HG02610 (cell line): ENCODE data around the gene ZBP1.

Experiments
- ATAC-seq: cut with Tn5 transposase; IDR thresholded peaks from one replicate; pipeline ENCODE4 v1.9.1; 2021; ENCODE audit warnings: mild to moderate bottlenecking, moderate library complexity; ENCODE audit not compliant: unreplicated experiment

Gene ZBP1

DNA sequence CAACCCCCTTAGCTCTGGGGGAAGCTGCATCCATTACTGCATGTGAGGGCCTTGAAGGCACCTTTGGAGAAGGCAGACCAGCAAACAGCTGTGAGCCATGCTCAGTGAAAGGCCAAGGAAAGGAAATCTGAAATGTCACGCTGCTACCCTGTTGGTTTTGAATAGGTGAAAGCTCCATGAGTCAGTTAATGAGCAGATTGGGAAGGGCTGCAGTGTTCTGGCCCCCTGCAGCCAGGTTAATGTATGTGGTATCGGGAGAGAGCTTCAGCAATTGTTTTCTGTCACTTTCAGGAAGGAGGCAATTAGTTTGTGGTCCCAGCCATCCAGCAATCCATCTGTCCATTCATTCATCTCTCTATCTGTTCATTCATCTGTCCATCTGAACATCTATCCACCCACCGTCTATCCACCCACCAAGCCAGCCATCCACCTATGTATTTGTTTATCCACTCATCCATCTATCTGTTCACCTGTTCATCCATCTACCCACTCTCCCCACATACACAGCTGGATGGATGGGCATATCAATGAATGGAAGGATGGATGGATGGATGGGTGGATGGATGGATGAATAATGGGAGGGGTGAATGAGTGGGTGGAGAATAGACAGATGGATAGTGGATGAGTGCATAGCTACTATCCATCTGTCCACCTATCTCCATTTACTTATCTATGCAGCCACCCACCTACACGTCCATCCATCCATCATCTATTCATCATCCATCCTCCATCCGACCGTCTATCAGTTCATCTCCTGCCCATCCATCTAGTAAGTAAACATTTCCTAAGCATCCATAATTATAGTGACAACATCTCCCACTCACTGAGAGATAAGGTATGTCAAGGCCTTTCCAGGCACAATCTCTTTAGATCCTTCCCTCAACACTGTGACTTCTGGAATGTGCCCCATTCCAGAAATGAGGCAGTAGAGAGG, 43.3 kb downstream of the ZBP1 start:
- no peak for ATAC-seq

DNA sequence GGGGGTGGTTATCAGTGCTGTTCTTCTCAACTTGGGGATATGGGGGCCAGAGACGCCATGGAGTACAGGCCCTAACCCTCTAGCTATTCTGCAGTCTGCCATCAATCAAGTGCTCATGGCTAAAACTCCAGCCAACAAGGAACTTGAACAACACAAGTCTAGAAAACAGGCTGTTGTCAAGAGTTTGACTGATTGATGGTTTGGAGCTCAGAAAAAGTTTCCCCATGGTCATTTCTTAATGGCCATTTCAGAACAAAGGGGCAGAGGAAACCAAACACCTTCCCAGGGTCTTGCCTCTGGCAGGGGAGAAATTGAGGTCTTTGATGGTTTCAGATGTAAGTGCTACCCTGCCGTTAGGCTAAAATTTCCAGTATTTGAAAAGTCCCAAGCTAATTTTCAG, 44.2 kb downstream of the ZBP1 start:
- no peak for ATAC-seq

DNA sequence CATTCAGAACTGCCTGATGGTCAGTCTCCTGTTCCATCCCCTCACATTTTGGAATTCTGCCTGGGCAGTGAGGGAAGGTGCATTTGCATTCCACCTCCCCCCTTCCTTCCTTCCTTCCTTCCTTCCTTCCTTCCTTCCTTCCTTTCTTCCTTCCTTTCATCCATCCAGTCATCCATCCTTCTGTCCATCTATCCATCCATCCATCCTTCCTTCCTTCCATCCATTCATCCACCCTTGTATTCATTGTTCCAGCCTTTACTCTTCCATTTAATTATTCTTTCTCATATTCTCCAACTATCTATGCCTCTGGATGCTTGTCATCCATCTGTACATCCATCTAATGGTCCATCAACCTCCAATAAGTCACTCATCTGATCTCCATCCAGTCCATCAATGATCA, 45.3 kb downstream of the ZBP1 start:
- no peak for ATAC-seq

- ATAC-seq, result no peak
These were observed 46.3 kb downstream of the ZBP1 start for GRCh38 chr20:57573894-57574293.

- ATAC-seq, result no peak
These were observed 47.0 kb downstream of the ZBP1 start for GRCh38 chr20:57573242-57573641.

DNA sequence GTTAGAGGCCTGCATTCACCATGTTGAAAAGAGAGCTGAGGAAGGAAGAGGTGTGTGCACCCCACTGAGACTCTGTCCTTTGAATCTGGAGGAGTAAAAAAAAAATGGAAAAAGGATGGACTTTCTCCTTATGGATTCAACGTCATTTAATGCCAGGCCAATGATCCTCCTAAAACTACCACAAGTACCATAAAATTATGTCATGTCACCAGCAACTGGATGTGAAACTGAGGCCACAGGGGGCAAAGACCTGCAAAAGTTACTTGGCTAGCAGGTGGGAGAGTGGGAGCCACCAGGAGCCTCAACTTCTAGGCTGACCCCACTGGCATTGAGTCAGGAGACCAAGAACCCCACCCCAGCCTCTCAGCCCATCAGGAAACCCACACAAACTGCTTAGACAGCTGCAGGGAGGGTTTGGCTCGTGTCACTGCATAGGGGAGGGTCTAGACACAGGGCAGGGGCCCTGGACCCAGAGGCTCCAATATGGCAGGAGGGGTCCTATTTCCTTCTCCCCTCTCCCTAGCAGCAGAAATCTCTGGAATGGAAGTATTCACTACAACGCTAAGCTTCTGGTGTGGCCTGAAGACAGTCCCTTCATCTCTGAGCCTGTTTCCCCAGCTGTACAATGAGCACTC, 48.3 kb downstream of the ZBP1 start:
- ATAC-seq, result no peak

DNA sequence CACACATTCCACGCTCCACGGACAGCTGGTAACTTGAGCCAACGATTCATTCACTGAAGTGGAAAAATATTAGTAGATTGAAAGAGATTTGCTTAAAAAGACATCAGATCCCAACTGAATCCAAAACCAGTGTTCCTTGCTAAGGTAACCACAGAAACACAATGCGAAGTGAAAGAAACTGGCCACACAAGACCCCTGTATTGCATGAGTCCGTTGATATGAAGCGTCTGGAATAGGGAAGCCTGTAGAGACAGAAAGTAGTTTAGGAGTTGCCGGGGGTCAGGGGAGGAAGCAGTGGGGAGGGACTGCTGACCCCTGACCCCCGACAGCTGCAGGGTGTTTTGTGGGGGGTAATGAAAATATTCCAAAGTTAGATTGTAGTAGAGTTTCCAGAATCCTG, 49.3 kb downstream of the ZBP1 start:
- no peak for ATAC-seq

GRCh38 chr20:57570145-57570850, 49.9 kb downstream of the ZBP1 start:
- ATAC-seq, result no peak

DNA sequence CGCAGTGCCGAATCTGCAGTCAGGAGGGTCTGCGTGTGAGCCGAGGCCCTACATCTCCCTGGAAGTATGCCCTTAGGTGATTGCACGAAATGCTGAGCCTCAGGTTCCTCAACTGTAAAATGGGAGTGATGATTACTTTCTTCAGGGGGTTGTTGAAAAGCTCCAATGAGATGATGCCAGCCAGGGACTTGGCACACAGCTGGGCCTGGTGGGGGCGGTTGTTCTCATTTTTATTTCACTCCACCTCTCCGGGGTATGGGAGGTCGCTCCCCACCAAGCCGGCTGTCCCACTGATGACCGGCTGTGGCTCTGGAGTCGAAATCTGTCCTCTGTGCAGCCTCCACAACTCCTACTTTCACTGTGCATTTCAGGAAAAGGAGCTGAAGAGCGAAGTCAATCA, 51.3 kb downstream of the ZBP1 start:
- no peak for ATAC-seq

DNA sequence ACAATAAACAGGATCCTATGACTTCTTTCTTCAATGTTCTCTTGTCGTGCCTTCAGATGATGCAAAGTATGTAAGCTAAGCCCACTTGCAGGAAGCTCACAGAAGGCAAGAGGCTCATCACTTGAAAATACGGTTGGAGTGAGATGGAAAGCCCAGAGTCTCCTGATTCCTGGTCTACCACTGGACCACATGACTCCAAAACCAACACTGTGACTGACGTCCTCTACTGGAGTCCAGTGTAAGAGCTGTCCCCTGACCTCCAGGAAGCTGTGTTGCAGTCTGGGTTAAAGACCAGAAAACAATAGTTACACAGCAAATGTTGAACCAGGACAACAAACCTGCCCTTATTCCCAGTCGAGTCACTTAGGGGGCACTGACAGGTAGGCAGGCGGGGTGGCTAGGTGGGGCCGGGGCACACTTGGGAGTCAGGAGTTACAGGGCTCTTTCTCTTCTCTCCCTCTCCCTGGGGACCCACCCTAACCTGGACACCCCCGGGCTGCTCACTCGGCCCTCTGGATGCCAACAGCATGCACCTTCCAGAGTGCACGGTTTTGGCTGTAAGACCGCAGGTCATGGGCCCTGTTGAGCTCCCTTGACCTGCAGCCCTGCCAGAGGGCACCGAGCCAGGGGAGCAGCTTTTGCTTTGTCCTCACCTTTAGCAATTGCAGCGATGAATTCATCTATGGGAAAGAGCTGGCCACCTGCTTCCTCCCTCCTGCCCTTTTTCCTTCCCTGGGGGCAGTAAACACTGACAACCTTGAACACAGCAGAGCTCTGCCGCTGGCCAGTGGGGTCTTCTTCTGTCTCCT, 51.9 kb downstream of the ZBP1 start:
- no peak for ATAC-seq

DNA sequence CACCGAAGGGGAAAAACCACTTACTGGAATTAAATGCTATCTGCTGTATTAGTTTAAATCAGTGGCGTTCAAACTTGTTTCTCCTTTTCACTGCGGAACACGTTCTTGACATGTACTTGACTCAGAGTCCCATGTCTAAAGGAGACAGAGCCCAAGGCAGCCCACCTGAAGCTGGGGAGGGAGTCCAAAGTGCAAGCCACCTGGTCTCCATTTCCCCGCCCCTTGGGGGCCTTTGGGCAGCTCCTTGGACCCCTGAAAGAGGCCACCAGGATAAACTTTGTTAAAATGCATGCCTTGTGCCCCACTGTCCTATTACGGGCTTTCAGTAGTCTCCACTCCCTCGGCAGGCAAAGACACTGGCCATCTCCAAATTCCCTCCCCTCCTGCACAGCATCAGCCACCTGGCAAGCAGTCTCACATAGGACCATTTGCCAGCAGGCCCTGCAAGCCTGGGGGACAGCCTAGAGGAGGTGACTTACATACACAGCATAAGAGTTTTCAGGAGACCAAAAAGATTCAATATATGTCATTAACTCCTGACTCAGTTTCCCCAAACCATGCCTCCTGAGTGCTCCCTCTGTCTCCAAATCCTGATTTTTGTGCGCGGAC, 52.7 kb downstream of the ZBP1 start:
- no peak for ATAC-seq

DNA sequence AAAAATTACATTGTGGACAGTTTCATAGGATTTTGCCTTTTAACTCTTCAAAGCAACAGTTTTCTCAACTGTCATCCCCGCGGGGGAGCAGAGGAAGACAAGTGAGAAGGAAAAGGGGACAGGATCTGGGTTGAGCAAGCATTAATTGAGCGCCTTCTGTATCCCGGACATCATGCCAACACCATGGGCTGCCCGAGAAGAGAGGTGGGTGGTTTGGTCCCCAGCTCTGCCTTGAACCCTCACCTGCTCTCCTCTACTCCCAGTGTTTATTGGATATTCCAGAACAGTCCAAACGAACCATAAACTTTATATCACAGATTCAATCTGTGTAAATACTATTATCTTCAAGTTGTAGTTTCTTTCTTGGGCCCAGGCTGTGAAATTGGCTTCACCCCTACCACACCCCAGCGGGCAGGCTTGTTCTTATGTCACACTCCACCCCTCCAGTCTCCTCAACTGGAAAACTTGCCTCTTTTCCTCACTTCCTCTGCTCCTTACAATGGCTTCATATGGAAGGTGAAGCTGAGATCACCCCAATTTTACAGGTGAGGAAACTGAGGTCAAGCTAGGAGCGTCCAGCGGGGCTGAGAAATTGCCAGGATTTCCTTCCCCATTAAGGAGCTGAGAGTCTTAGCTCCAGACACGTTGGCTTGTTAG, 53.3 kb downstream of the ZBP1 start:
- ATAC-seq, result no peak

GRCh38 chr20:57566399-57566798, 53.8 kb downstream of the ZBP1 start:
- no peak for ATAC-seq

DNA sequence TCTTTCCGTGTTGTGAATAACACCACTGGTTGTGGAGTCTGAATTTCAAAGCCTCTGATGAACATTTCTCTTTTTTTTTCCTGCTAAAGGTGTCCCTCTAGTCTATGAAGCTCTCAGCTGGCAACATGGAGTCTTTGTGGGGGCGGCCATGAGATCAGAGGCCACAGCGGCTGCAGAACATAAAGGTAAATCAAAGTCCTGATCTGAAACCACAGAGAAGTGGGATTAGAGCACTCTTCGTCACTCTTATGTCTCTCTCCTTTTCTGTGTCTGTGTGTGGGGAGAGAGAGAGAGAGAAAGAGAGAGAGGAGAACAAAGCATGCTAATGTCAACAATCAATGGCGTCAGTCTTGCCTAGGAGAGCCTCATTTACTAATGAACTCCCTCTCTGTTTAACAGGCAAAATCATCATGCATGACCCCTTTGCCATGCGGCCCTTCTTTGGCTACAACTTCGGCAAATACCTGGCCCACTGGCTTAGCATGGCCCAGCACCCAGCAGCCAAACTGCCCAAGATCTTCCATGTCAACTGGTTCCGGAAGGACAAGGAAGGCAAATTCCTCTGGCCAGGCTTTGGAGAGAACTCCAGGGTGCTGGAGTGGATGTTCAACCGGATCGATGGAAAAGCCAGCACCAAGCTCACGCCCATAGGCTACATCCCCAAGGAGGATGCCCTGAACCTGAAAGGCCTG, 55.1 kb downstream of the ZBP1 start:
- ATAC-seq, result no peak

- no peak for ATAC-seq
These were observed 55.9 kb downstream of the ZBP1 start for GRCh38 chr20:57564180-57564802.

DNA sequence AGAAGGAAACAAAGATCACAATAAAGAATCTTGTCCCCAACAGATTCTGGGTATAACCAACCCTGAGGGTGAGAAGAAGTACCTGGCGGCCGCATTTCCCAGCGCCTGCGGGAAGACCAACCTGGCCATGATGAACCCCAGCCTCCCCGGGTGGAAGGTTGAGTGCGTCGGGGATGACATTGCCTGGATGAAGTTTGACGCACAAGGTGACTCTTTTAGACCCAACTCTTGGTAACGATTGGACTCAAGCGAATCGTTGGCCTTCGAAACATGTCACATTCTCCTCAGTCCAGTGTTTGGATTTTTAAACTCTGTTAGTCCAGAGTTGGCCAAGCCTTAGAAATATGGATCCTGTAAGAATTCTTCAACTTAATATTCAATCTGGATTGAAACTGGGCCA, 56.7 kb downstream of the ZBP1 start:
- no peak for ATAC-seq

GRCh38 chr20:57562541-57563465, 57.4 kb downstream of the ZBP1 start:
- ATAC-seq, result no peak
